ENCODE results near the gene PEAR1.

Gene PEAR1

GRCh38 chr1:156957634-156958033 is 64.1 kb downstream of the PEAR1 start:
- Histone ChIP-seq H3K27ac (no peak overlapping the region), H3K4me3 (no peak overlapping the region)
- TF ChIP-seq CTCF (IDR thresholded peaks at IDR 0.05) = no peak
- DNase-seq (ENCODE audit: low spot score) = no peak

GRCh38 chr1:156958247-156958714 is 64.8 kb downstream of the PEAR1 start:
- H3K4me3 ChIP-seq = no peak overlapping the region
- TF ChIP-seq CTCF (IDR thresholded peaks at IDR 0.05) = no peak
- no peak for DNase-seq (ENCODE audit: low spot score)
- H3K27ac ChIP-seq = no peak overlapping the region

- DNase-seq (ENCODE audit: low spot score) = no peak
- no peak overlapping the region for H3K27ac ChIP-seq
- no peak overlapping the region for H3K4me3 ChIP-seq
- TF ChIP-seq CTCF (IDR thresholded peaks at IDR 0.05) = no peak
These were observed 65.9 kb downstream of the PEAR1 start for GRCh38 chr1:156959414-156959813.

GRCh38 chr1:156959925-156960324 is 66.4 kb downstream of the PEAR1 start:
- Histone ChIP-seq H3K4me3 (no peak overlapping the region), H3K27ac (no peak overlapping the region)
- no peak for DNase-seq (ENCODE audit: low spot score)
- TF ChIP-seq CTCF (IDR thresholded peaks at IDR 0.05) = no peak

- no peak for DNase-seq (ENCODE audit: low spot score)
These were observed 68.2 kb downstream of the PEAR1 start for GRCh38 chr1:156961709-156962108.

GRCh38 chr1:156963621-156964020 is 70.1 kb downstream of the PEAR1 start:
- Histone ChIP-seq H3K27ac (peak overlapping the region in 1 of 2 donors; percentile 26), H3K4me3 (no peak overlapping the region)
- no peak for DNase-seq (ENCODE audit: low spot score)
- no peak for TF ChIP-seq CTCF (IDR thresholded peaks at IDR 0.05)

More at GRCh38 chr1:156961709-156962108, 68.2 kb downstream of the PEAR1 start:
- no peak overlapping the region for H3K4me3 ChIP-seq
- no peak overlapping the region for H3K27ac ChIP-seq
- TF ChIP-seq CTCF (IDR thresholded peaks at IDR 0.05) = no peak

GRCh38 chr1:156964441-156964840 is 70.9 kb downstream of the PEAR1 start:
- no peak overlapping the region for H3K4me3 ChIP-seq
- TF ChIP-seq CTCF (IDR thresholded peaks at IDR 0.05) = no peak
- no peak overlapping the region for H3K27ac ChIP-seq
- DNase-seq (ENCODE audit: low spot score) = no peak

Measured in coronary artery (tissue), 2 donors.